KMS-11 (cell line): ENCODE data around the gene GRB7.

Experiments
- H2AFZ ChIP-seq: fragments of 200-600 bp; sonication (generic); 2 replicates; pipeline ENCODE4 v1.6.1; 2016; ENCODE audit warnings: antibody characterized with exemption, mixed run types, low read depth
- H3K27ac ChIP-seq: fragments of 200-600 bp; sonication (generic); 2 replicates; pipeline ENCODE4 v1.6.1; 2016; ENCODE audit warnings: mild to moderate bottlenecking, mixed run types
- H3K27me3 ChIP-seq: fragments of 200-600 bp; sonication (generic); 2 replicates; pipeline ENCODE4 v1.6.1; 2017; ENCODE audit warnings: mild to moderate bottlenecking, low read depth, mixed run types, moderate library complexity; ENCODE audit not compliant: insufficient read depth
- H3K36me3 ChIP-seq: fragments of 200-600 bp; sonication (generic); 2 replicates; pipeline ENCODE4 v1.6.1; 2017; ENCODE audit warnings: mild to moderate bottlenecking, mixed run types; ENCODE audit not compliant: insufficient read depth
- H3K4me1 ChIP-seq: fragments of 200-600 bp; sonication (generic); 2 replicates; pipeline ENCODE4 v1.6.1; 2016; ENCODE audit warnings: mild to moderate bottlenecking, low read depth, mixed run types; ENCODE audit not compliant: poor library complexity, severe bottlenecking
- H3K4me2 ChIP-seq: fragments of 200-600 bp; sonication (generic); 2 replicates; pipeline ENCODE4 v1.7.0; 2016; ENCODE audit warnings: mild to moderate bottlenecking, mixed run types
- H3K4me3 ChIP-seq: fragments of 200-600 bp; sonication (generic); IDR thresholded peaks from 2 replicates; pipeline ENCODE4 v1.6.1; 2017; ENCODE audit warnings: low read depth, low read length, mixed read lengths; ENCODE audit not compliant: insufficient read depth
- H3K79me2 ChIP-seq: fragments of 200-600 bp; sonication (generic); 2 replicates; pipeline ENCODE4 v1.6.1; 2016; ENCODE audit warnings: low read depth, mixed run types; ENCODE audit not compliant: insufficient read depth
- H3K9ac ChIP-seq: fragments of 200-600 bp; sonication (generic); 2 replicates; pipeline ENCODE4 v1.6.1; 2016; ENCODE audit warnings: mild to moderate bottlenecking, mixed run types
- H4K20me1 ChIP-seq: fragments of 200-600 bp; sonication (generic); 2 replicates; pipeline ENCODE4 v1.6.1; 2016; ENCODE audit warnings: mild to moderate bottlenecking, mixed run types; ENCODE audit not compliant: insufficient read depth
- CTCF ChIP-seq: fragments of 200-600 bp; sonication (generic); conservative IDR thresholded peaks from 2 replicates; pipeline ENCODE4 v1.6.1; 2017; ENCODE audit warnings: low read depth, mild to moderate bottlenecking, antibody characterized with exemption, low read length, moderate library complexity, mixed read lengths

The GRB7 gene

GRCh38 chr17:39739885-39740356 is 2.2 kb downstream of the GRB7 start:
- no peaks in the 10 kb centered on the region for H4K20me1 ChIP-seq
- H3K36me3 ChIP-seq = no peaks in the 10 kb centered on the region
- no peak for TF ChIP-seq CTCF
- H3K4me3 ChIP-seq = no peak overlapping the region
- peaks cover 27% of the 10 kb centered on the region for H3K4me1 ChIP-seq
- no peaks in the 10 kb centered on the region for H3K27me3 ChIP-seq
- no peaks in the 10 kb centered on the region for H3K79me2 ChIP-seq
- no peak overlapping the region for H3K27ac ChIP-seq
- no peak overlapping the region for H2AFZ ChIP-seq
- no peak overlapping the region for H3K9ac ChIP-seq
- H3K4me2 ChIP-seq = no peak overlapping the region

GRCh38 chr17:39740357-39741111 is 2.8 kb downstream of the GRB7 start:
- H3K27ac ChIP-seq = no peak overlapping the region
- H3K9ac ChIP-seq = no peak overlapping the region
- no peak overlapping the region for H2AFZ ChIP-seq
- no peaks in the 10 kb centered on the region for H4K20me1 ChIP-seq
- H3K79me2 ChIP-seq = no peaks in the 10 kb centered on the region
- peaks cover 27% of the 10 kb centered on the region for H3K4me1 ChIP-seq
- no peaks in the 10 kb centered on the region for H3K36me3 ChIP-seq
- H3K27me3 ChIP-seq = no peaks in the 10 kb centered on the region
- H3K4me2 ChIP-seq = no peak overlapping the region
- H3K4me3 ChIP-seq = no peak overlapping the region
- no peak for TF ChIP-seq CTCF

GRCh38 chr17:39742126-39742855 is 4.6 kb downstream of the GRB7 start:
- no peak for TF ChIP-seq CTCF
- Histone ChIP-seq H3K27me3 (no peaks in the 10 kb centered on the region), H3K4me2 (no peak overlapping the region), H3K79me2 (no peaks in the 10 kb centered on the region), H3K4me3 (no peak overlapping the region), H3K4me1 (peaks cover 19% of the 10 kb centered on the region), H3K27ac (no peak overlapping the region), H2AFZ (no peak overlapping the region), H4K20me1 (no peaks in the 10 kb centered on the region), H3K9ac (no peak overlapping the region), H3K36me3 (no peaks in the 10 kb centered on the region)

- H4K20me1 ChIP-seq = no peaks in the 10 kb centered on the region
- no peak overlapping the region for H3K4me3 ChIP-seq
- no peak for TF ChIP-seq CTCF
- H3K36me3 ChIP-seq = no peaks in the 10 kb centered on the region
- no peak overlapping the region for H3K9ac ChIP-seq
- peaks cover 13% of the 10 kb centered on the region for H3K4me1 ChIP-seq
- H3K79me2 ChIP-seq = no peaks in the 10 kb centered on the region
- H3K4me2 ChIP-seq = no peak overlapping the region
- no peaks in the 10 kb centered on the region for H3K27me3 ChIP-seq
- no peak overlapping the region for H3K27ac ChIP-seq
- no peak overlapping the region for H2AFZ ChIP-seq
Measured at GRCh38 chr17:39742856-39743436, 5.2 kb downstream of the GRB7 start.
